ENCODE measurements around the gene YIPF2.
"Not testable (repeated sequence)": the region's sequence is repeated elsewhere in the genome, so short reads cannot be mapped to it uniquely, and the experiment has no call there.

GRCh38 chr19:10943412-10943811 lies 15.0 kb upstream of the YIPF2 start:
- not testable (repeated sequence) for TF ChIP-seq ELK1 (IDR thresholded peaks at IDR 0.05; ENCODE audit: low read depth, low read length); ZBTB33 (IDR thresholded peaks at IDR 0.05); ZNF384 (IDR thresholded peaks at IDR 0.05; ENCODE audit: borderline replicate concordance, low read depth, low read length); ZNF622 (IDR thresholded peaks at IDR 0.05); RCOR1 (conservative IDR thresholded peaks at IDR 0.05; ENCODE audit: low read depth, low read length); EZH2 (IDR thresholded peaks at IDR 0.05; ENCODE audit: borderline replicate concordance, control insufficient read depth, low read depth, low read length); SP1 (IDR thresholded peaks at IDR 0.05; ENCODE audit: low read depth, low read length); FOS (IDR thresholded peaks at IDR 0.05; ENCODE audit: borderline replicate concordance, extremely low read depth, insufficient read length); POU2F2 (IDR thresholded peaks at IDR 0.05; ENCODE audit: borderline replicate concordance, low read depth, low read length)
- TF ChIP-seq, protein P1, sequence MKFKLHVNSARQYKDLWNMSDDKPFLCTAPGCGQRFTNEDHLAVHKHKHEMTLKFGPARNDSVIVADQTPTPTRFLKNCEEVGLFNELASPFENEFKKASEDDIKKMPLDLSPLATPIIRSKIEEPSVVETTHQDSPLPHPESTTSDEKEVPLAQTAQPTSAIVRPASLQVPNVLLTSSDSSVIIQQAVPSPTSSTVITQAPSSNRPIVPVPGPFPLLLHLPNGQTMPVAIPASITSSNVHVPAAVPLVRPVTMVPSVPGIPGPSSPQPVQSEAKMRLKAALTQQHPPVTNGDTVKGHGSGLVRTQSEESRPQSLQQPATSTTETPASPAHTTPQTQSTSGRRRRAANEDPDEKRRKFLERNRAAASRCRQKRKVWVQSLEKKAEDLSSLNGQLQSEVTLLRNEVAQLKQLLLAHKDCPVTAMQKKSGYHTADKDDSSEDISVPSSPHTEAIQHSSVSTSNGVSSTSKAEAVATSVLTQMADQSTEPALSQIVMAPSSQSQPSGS (IDR thresholded peaks at IDR 0.05; ENCODE audit: low read length) = not testable (repeated sequence)
- TF ChIP-seq, protein P2, sequence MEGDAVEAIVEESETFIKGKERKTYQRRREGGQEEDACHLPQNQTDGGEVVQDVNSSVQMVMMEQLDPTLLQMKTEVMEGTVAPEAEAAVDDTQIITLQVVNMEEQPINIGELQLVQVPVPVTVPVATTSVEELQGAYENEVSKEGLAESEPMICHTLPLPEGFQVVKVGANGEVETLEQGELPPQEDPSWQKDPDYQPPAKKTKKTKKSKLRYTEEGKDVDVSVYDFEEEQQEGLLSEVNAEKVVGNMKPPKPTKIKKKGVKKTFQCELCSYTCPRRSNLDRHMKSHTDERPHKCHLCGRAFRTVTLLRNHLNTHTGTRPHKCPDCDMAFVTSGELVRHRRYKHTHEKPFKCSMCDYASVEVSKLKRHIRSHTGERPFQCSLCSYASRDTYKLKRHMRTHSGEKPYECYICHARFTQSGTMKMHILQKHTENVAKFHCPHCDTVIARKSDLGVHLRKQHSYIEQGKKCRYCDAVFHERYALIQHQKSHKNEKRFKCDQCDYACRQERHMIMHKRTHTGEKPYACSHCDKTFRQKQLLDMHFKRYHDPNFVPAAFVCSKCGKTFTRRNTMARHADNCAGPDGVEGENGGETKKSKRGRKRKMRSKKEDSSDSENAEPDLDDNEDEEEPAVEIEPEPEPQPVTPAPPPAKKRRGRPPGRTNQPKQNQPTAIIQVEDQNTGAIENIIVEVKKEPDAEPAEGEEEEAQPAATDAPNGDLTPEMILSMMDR (IDR thresholded peaks at IDR 0.05 in 2 of 3, conservative IDR thresholded peaks at IDR 0.05 in 1 of 3; ENCODE audit: control insufficient read depth in 2 of 3, extremely low read depth in 1 of 3, insufficient read depth in 1 of 3, low read depth in 3 of 3, low read length in 3 of 3) = not testable (repeated sequence)
